Tibial artery (tissue), 4 donors: ENCODE data around the gene SCARF1.

Experiments used
- DNase-seq, 2 donors: peaks; one replicate each; pipeline ENCODE4 v3.0.0-alpha.2; 2019
- H3K27ac ChIP-seq, 2 donors: fragments of 200-600 bp; sonication (generic) in 1 of 2; 1 replicate in 1 of 2; 2 replicates in 1 of 2; pipeline ENCODE4 v1.5.1; 2018 to 2019; ENCODE audit warnings: mild to moderate bottlenecking in 1 of 2
- H3K27me3 ChIP-seq, 2 donors: fragments of 200-600 bp; sonication (generic) in 1 of 2; one replicate each; pipeline versions ENCODE4 v1.5.1 to v1.6.0; 2016 to 2019
- H3K36me3 ChIP-seq, 3 donors: fragments of 200-600 bp; sonication (generic) in 2 of 3; one replicate each; pipeline ENCODE4 v1.5.1; 2016 to 2019; ENCODE audit warnings: mild to moderate bottlenecking in 2 of 3
- H3K4me1 ChIP-seq, 4 donors: fragments of 200-600 bp; sonication (generic) in 2 of 4; 1 replicate in 3 of 4; 2 replicates in 1 of 4; pipeline ENCODE4 v1.5.1; 2016 to 2019
- H3K4me3 ChIP-seq, 2 donors: fragments of 200-600 bp; sonication (generic) in 1 of 2; 1 replicate in 1 of 2; 2 replicates in 1 of 2; pipeline ENCODE4 v1.5.1; 2018 to 2019; ENCODE audit warnings: mild to moderate bottlenecking in 2 of 2
- H3K9me3 ChIP-seq, 3 donors: fragments of 200-600 bp; sonication (generic) in 1 of 3; one replicate each; pipeline ENCODE4 v1.5.1; 2016 to 2019
- intact Hi-C: fragments of 100-400 bp; cut with DNase I; formaldehyde crosslinking; loops from one replicate; pipeline ENCODE4 v1.15.0; 2023; ENCODE audit warnings: low total_unique reads
- TF ChIP-seq, protein P1 (sequence below), 2 experiments: fragments of 200-600 bp in 1 of 2; fragments of 450-650 bp in 1 of 2; IDR thresholded peaks; one replicate each; pipeline ENCODE4 v1.5.1; 2017 to 2019; ENCODE audit warnings: antibody characterized with exemption in 2 of 2, mild to moderate bottlenecking in 1 of 2, moderate library complexity in 1 of 2

The SCARF1 gene

GRCh38 chr17:1606352-1606985 is 39.1 kb downstream of the SCARF1 start:
- Histone ChIP-seq H3K27ac (no peak overlapping the region), H3K4me1 (no peaks in the 10 kb centered on the region), H3K9me3 (no peaks in the 10 kb centered on the region), H3K36me3 (peaks cover 0 to 19% (median 0%) of the 10 kb centered on the region in 3 donors), H3K27me3 (no peaks in the 10 kb centered on the region), H3K4me3 (no peak overlapping the region)
- intact Hi-C loops = no loop called here
- TF ChIP-seq, protein P1, sequence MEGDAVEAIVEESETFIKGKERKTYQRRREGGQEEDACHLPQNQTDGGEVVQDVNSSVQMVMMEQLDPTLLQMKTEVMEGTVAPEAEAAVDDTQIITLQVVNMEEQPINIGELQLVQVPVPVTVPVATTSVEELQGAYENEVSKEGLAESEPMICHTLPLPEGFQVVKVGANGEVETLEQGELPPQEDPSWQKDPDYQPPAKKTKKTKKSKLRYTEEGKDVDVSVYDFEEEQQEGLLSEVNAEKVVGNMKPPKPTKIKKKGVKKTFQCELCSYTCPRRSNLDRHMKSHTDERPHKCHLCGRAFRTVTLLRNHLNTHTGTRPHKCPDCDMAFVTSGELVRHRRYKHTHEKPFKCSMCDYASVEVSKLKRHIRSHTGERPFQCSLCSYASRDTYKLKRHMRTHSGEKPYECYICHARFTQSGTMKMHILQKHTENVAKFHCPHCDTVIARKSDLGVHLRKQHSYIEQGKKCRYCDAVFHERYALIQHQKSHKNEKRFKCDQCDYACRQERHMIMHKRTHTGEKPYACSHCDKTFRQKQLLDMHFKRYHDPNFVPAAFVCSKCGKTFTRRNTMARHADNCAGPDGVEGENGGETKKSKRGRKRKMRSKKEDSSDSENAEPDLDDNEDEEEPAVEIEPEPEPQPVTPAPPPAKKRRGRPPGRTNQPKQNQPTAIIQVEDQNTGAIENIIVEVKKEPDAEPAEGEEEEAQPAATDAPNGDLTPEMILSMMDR (IDR thresholded peaks at IDR 0.05) = no peak
- DNase-seq = no peak

DNA sequence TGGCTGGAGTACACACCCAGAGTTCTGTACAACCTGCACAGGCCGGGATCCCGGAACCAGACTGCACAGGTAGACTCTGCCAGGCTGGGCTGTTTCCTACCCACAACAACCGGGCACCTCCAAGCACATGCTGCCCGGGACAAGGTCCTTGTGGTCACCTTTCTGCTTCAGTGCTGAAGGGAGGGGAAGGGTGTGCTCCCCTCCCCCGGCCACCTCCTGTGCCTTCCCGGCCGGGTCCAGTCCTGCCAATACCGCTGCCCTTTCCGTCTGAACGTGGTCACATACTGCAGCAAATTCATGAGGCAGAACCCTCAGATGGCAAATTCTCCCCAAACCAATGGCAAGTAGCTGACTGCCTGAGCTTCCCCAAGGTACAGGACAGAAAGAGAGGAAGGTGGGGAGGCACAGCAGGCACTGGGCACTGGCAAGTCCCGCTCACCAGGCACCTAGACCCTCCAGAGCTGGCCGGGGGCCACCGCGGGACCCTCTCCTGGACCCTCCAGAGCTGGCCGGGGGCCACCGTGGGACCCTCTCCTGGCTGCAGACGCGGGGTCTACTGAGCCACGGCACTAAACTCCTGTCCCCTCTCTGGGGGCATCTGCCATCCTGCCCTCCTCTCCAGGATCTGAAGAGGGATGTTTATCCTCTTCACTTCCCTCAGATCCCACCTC is 39.7 kb downstream of the SCARF1 start:
- Histone ChIP-seq H3K9me3 (no peaks in the 10 kb centered on the region), H3K36me3 (peaks cover 0 to 19% (median 0%) of the 10 kb centered on the region in 3 donors), H3K4me1 (no peaks in the 10 kb centered on the region), H3K4me3 (no peak overlapping the region), H3K27ac (no peak overlapping the region), H3K27me3 (no peaks in the 10 kb centered on the region)
- no peak for DNase-seq
- TF ChIP-seq, protein P1 (IDR thresholded peaks at IDR 0.05) = no peak
- intact Hi-C loops = no loop called here

- intact Hi-C loops = no loop called here
- no peaks in the 10 kb centered on the region for H3K27me3 ChIP-seq
- no peak overlapping the region for H3K4me3 ChIP-seq
- H3K9me3 ChIP-seq = no peaks in the 10 kb centered on the region
- TF ChIP-seq, protein P1 (IDR thresholded peaks at IDR 0.05) = no peak
- no peak for DNase-seq
- H3K36me3 ChIP-seq = peaks cover 0 to 19% (median 0%) of the 10 kb centered on the region in 3 donors
- no peak overlapping the region for H3K27ac ChIP-seq
- no peaks in the 10 kb centered on the region for H3K4me1 ChIP-seq
Observed at GRCh38 chr17:1604831-1605528, 40.6 kb downstream of the SCARF1 start.

DNA sequence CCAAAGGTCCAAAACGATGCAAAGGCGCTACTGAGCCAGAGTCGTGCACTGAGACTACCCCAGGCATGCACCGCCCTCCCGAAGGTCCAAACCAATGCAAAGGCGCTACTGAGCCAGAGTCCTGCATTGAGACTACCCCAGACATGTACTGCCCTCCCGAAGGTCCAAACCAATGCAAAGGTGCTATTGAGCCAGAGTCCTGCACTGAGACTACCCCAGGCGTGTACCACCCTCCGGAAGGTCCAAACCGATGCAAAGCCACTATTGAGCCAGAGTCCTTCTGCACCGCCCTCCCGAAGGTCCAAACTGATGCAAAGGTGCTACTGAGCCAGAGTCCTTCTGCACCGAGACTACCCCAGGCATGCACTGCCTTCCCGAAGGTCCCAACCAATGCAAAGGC is 44.0 kb downstream of the SCARF1 start:
- intact Hi-C loops = no loop called here

DNA sequence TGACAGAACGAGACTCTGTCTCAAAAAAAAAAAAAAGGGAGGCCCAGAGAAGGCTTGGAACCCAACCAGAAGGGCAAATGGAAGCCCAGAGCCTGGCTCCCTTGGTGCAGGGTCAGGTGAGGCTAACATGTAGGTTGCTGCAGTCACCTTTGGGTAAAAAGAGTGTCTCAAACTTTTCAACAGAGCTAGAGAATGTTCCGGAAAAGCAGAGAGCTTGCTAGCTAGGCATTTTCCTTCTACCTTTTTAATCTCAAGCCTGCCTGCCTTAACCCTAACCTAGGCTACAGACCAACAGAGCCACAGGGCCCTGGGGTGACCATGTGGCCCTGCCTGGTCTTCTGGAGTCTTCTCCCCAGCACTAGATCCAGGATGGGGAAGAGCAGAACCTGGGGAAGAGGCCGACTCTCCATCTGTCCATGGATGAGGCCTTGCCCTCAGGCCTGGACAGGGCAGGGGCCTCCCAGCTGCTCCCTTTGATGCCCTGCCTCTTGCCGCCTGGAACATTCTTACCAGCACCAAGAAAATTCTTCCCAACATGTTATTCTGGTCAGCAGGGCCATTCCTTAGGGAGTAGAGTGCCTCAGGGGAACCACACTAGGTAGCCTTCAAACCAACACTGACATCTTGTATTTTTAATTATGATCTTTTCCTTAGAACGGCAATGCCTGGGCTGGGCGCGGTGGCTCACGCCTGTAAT is 47.0 kb downstream of the SCARF1 start:
- no peaks in the 10 kb centered on the region for H3K27me3 ChIP-seq
- no peaks in the 10 kb centered on the region for H3K9me3 ChIP-seq
- peaks cover 0 to 10% (median 0%) of the 10 kb centered on the region in 3 donors for H3K36me3 ChIP-seq
- no peak overlapping the region for H3K4me3 ChIP-seq
- no peaks in the 10 kb centered on the region for H3K4me1 ChIP-seq
- TF ChIP-seq, protein P1 (IDR thresholded peaks at IDR 0.05) = no peak
- DNase-seq = no peak
- no peak overlapping the region for H3K27ac ChIP-seq
- intact Hi-C loops = no loop called here

More for the DNA sequence above, 44.0 kb downstream of the SCARF1 start:
- no peaks in the 10 kb centered on the region for H3K27me3 ChIP-seq
- H3K9me3 ChIP-seq = no peaks in the 10 kb centered on the region
- H3K4me3 ChIP-seq = no peak overlapping the region
- DNase-seq = no peak
- TF ChIP-seq, protein P1 (IDR thresholded peaks at IDR 0.05) = no peak
- no peaks in the 10 kb centered on the region for H3K4me1 ChIP-seq
- H3K36me3 ChIP-seq = peaks cover 0 to 12% (median 0%) of the 10 kb centered on the region in 3 donors
- H3K27ac ChIP-seq = no peak overlapping the region
